K562 (cell line): ENCODE data around the gene BEST2. TPM values are rescaled to one million over a fixed set of nuclear protein-coding genes. Genes with fewer than 3 reads are reported as not detected.

Source experiments
- ATF6 ChIP-seq: sonication (generic); formaldehyde crosslinking; IDR thresholded peaks from 2 replicates; pipeline ENCODE4 v1.4.0; 2020; ENCODE audit warnings: mild to moderate bottlenecking, missing genetic modification reagents
- CAMTA2 ChIP-seq: fragments of 250-450 bp; sonication (Bioruptor Pico); conservative IDR thresholded peaks from 2 replicates; pipeline ENCODE4 v1.5.1; 2022
- CBFA2T3 ChIP-seq: fragments of 450-650 bp; IDR thresholded peaks from 2 replicates; pipeline ENCODE4 v1.6.1; 2017
- CCNT2 ChIP-seq: IDR thresholded peaks from 2 replicates; pipeline ENCODE4 v1.6.1; 2011; ENCODE audit warnings: borderline replicate concordance, low read depth, mild to moderate bottlenecking, moderate library complexity, mixed read lengths, low read length; ENCODE audit not compliant: insufficient read length; ENCODE audit errors: extremely low read depth
- CREM ChIP-seq: IDR thresholded peaks from 2 replicates; pipeline ENCODE4 v1.6.1; 2014; ENCODE audit warnings: antibody characterized with exemption, low read depth
- HNRNPK ChIP-seq: fragments of 200-400 bp; formaldehyde crosslinking; IDR thresholded peaks from one replicate; pipeline ENCODE4 v1.6.1; 2018; ENCODE audit warnings: mild to moderate bottlenecking, low read depth, low read length; ENCODE audit not compliant: poor library complexity, severe bottlenecking
- JUN ChIP-seq, 2 experiments: sonication (generic) in 1 of 2; formaldehyde crosslinking in 1 of 2; IDR thresholded peaks; 2 replicates each; pipeline versions ENCODE4 v1.6.1 to v1.8.0; 2012 to 2022; ENCODE audit warnings: borderline replicate concordance in 2 of 2, mild to moderate bottlenecking in 2 of 2, improper control_type of control experiment in 1 of 2, low read depth in 1 of 2, low read length in 1 of 2, missing genetic modification reagents in 1 of 2
- KLF1 ChIP-seq: fragments of 450-650 bp; IDR thresholded peaks from 2 replicates; pipeline ENCODE4 v1.6.1; 2016; ENCODE audit warnings: missing genetic modification characterization, missing compliant biosample characterization
- MITF ChIP-seq: IDR thresholded peaks from 2 replicates; pipeline ENCODE4 v1.6.1; 2014; ENCODE audit warnings: antibody characterized with exemption
- MTA2 ChIP-seq: fragments of 450-650 bp; IDR thresholded peaks from 2 replicates; pipeline ENCODE4 v1.6.1; 2016; ENCODE audit warnings: low read depth
- NFATC3 ChIP-seq: fragments of 450-650 bp; IDR thresholded peaks from 2 replicates; pipeline ENCODE4 v1.6.1; 2017; ENCODE audit warnings: mild to moderate bottlenecking
- PHTF2 ChIP-seq: fragments of 250-450 bp; sonication (Bioruptor Pico); IDR thresholded peaks from 2 replicates; pipeline ENCODE4 v1.5.0; 2021; ENCODE audit warnings: mild to moderate bottlenecking
- PRPF4 ChIP-seq: fragments of 200-400 bp; formaldehyde crosslinking; IDR thresholded peaks from one replicate; pipeline ENCODE4 v1.6.1; 2017; ENCODE audit warnings: low read length, low read depth, mild to moderate bottlenecking; ENCODE audit not compliant: insufficient read depth, poor library complexity, severe bottlenecking
- RBM14 ChIP-seq: fragments of 200-400 bp; formaldehyde crosslinking; IDR thresholded peaks from 2 replicates; pipeline ENCODE4 v1.6.1; 2018; ENCODE audit warnings: low read depth, mild to moderate bottlenecking, low read length, moderate library complexity, borderline replicate concordance; ENCODE audit not compliant: insufficient read depth
- RHOXF2B ChIP-seq: fragments of 250-450 bp; sonication (Bioruptor Pico); conservative IDR thresholded peaks from 2 replicates; pipeline ENCODE4 v1.5.1; 2021
- SMARCE1 ChIP-seq: fragments of 450-650 bp; IDR thresholded peaks from 2 replicates; pipeline ENCODE4 v1.7.1; 2016; ENCODE audit warnings: mild to moderate bottlenecking
- SNRNP70 ChIP-seq: fragments of 200-400 bp; formaldehyde crosslinking; optimal IDR thresholded peaks from 2 replicates; pipeline ENCODE3; 2017; ENCODE audit warnings: low read depth, low read length
- UBTF ChIP-seq, 2 experiments: IDR thresholded peaks; 2 replicates each; pipeline ENCODE4 v1.6.1; 2012; ENCODE audit warnings: improper control_type of control experiment in 2 of 2, low read depth in 2 of 2, low read length in 2 of 2, borderline replicate concordance in 1 of 2
- ZNF143 ChIP-seq: sonication (generic); formaldehyde crosslinking; IDR thresholded peaks from 2 replicates; pipeline ENCODE4 v1.9.0; 2022; ENCODE audit warnings: mild to moderate bottlenecking, missing genetic modification reagents
- ZNF699 ChIP-seq: fragments of 250-450 bp; sonication (Bioruptor Pico); IDR thresholded peaks from 2 replicates; pipeline ENCODE4 v1.8.0; 2021; ENCODE audit warnings: mild to moderate bottlenecking, moderate library complexity; ENCODE audit not compliant: insufficient replicate concordance
- polyA plus RNA-seq, 8 experiments: library from polyadenylated mRNA; depleted of rRNA in 4 of 8; stranded (reverse) in 5 of 8; unstranded in 3 of 8; fragments of >200 nt; fragmentation: Nextera tagmentation in 2 of 8; fragmentation: Illumina TruSeq in 1 of 8; extraction: Ambion mirVana in 2 of 8; extraction: Trizol in 1 of 8; gene quantifications; 2 replicates each; pipeline versions ENCODE4 v1.2.1 to v1.2.3, GENCODE V29; 2011 to 2014; ENCODE audit warnings: inconsistent platforms in 1 of 8, missing spikeins in 1 of 8
- total RNA-seq, 7 experiments: library from RNA; depleted of rRNA in 6 of 7; stranded (reverse); fragments of >200 nt in 6 of 7; fragmentation: Illumina TruSeq in 2 of 7; extraction: Trizol in 2 of 7; gene quantifications; 2 replicates each; pipeline versions ENCODE4 v1.2.1 to v1.2.3, GENCODE V29; 2011 to 2021; ENCODE audit warnings: low replicate concordance in 1 of 7
- TF ChIP-seq, protein P1 (sequence below): fragments of 450-650 bp; conservative IDR thresholded peaks from 2 replicates; pipeline ENCODE4 v1.6.1; 2016; ENCODE audit warnings: missing genetic modification characterization, low read depth, mild to moderate bottlenecking, missing compliant biosample characterization, moderate library complexity

The BEST2 gene
- total and polyA plus RNA-seq, 9 of the 15 experiments (the other 6 are each of a cell fraction or from before 2014, with no cell fraction given): not detected

DNA sequence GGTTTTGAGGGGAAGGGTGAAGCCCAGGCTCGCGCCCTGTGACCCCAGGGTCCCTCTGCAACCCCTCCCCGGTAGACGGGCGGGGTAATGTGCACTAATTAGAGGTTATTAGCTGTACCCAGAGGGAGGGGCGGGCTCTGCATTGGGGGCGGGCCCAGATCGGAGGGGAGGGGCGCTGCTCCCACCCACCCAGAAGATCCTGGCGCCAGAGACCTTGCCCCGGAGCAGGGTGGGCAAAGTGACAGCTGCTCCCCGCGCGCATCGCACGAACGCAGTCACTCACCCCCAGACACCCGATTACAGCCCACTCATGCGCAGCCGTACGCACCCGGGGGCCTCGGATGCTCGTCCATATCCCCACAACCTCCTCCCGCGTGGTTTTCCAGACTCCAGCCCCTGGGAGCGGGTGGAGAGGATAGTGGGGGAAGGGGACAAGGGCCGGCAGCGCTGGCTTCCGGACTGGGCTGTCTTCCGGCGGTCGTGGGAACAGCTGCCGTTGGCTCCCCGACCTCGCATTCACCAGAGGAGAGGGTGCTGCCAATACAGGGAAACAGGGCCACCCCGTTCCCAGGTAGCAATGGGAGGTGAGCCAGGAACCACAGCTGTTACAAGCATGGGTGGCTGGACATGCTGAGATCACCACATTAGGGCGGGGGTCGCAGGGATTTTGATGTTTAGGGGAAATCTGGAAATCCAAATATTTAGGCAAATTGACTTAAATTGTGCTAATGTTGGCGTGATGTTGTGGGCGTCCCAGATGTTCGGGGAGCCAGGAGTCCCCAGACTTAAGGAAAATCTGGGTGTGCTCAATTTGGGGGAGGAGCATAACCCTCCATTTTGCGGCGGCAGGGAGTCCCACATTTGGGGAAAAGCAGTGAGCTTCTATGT lies 26.7 kb downstream of the BEST2 start (continued):
- TF ChIP-seq SMARCE1: no peak
- no peak for TF ChIP-seq ZNF699
- no peak for TF ChIP-seq KLF1 (tag)
- no peak for TF ChIP-seq CREM
- no peak for TF ChIP-seq CBFA2T3
- no peak for TF ChIP-seq MITF
- TF ChIP-seq PRPF4: no peak
- no peak for TF ChIP-seq RHOXF2B (CRISPR knock-in tag)
- no peak for TF ChIP-seq SNRNP70
- TF ChIP-seq HNRNPK: no peak
- TF ChIP-seq ZNF143 (CRISPR knock-in tag): no peak
- no peak for TF ChIP-seq PHTF2
- TF ChIP-seq NFATC3: no peak
- no peak for TF ChIP-seq UBTF (IDR thresholded peaks at IDR 0.05; ENCODE audit: borderline replicate concordance in 1 of 2, low read depth in 2 of 2, low read length in 2 of 2)
- TF ChIP-seq, protein P1, sequence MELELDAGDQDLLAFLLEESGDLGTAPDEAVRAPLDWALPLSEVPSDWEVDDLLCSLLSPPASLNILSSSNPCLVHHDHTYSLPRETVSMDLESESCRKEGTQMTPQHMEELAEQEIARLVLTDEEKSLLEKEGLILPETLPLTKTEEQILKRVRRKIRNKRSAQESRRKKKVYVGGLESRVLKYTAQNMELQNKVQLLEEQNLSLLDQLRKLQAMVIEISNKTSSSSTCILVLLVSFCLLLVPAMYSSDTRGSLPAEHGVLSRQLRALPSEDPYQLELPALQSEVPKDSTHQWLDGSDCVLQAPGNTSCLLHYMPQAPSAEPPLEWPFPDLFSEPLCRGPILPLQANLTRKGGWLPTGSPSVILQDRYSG (tag): no peak; the same call in 1 of the 2 replicates
- no peak for TF ChIP-seq JUN (IDR thresholded peaks at IDR 0.05; ENCODE audit: borderline replicate concordance, low read depth, low read length)
- no peak for TF ChIP-seq JUN (CRISPR knock-in tag; IDR thresholded peaks at IDR 0.05; ENCODE audit: borderline replicate concordance)
- no peak for TF ChIP-seq CAMTA2
- no peak; the same call in 1 of the 2 replicates for TF ChIP-seq ATF6 (CRISPR knock-in tag)
- no peak for TF ChIP-seq CCNT2
- no peak for TF ChIP-seq RBM14
- no peak for TF ChIP-seq MTA2
